Pulmonary artery endothelial cell (primary cell): Measurements from ENCODE around the gene ZNF284. TPM values are rescaled to one million over a fixed set of nuclear protein-coding genes. Genes with fewer than 3 reads are reported as not detected.

Experiments
- DNase-seq: peaks from one replicate; pipeline ENCODE4 v3.0.0-alpha.2; 2011; ENCODE audit warnings: low read depth, low spot score
- total RNA-seq: library from RNA; depleted of rRNA; stranded (reverse); fragments of >200 nt; gene quantifications from 2 replicates; pipeline ENCODE4 v1.2.3, GENCODE V29; 2014

Gene ZNF284
- total RNA-seq: 2.6 and 3.9 TPM in 2 replicates

- DNase-seq: peak; percentile 66
These were observed at the start of gene ZNF284 for GRCh38 chr19:44071824-44072542. ZNF284 (plus strand) TSS chr19:44072159; CDS start chr19:44076390, 4,231 bp downstream.

GRCh38 chr19:44024900-44025216, 47.1 kb upstream of the ZNF284 start:
- DNase-seq: no peak

GRCh38 chr19:44025217-44025936, 46.6 kb upstream of the ZNF284 start, which contains the start of gene ZNF222:
ZNF222 (plus strand) TSS chr19:44025379; CDS start chr19:44025437, 58 bp downstream.
- peak; percentile 58 for DNase-seq

- DNase-seq: no peak
These were observed 45.3 kb upstream of the ZNF284 start for GRCh38 chr19:44026622-44027021.

GRCh38 chr19:44032001-44032610, 39.9 kb upstream of the ZNF284 start:
- DNase-seq: no peak

GRCh38 chr19:44042147-44042546, 29.8 kb upstream of the ZNF284 start:
- no peak for DNase-seq

GRCh38 chr19:44050740-44051649, 21.0 kb upstream of the ZNF284 start:
- DNase-seq: no peak

- DNase-seq: peak; percentile 66
These were observed 20.1 kb upstream of the ZNF284 start, which contains the start of gene ZNF223 for GRCh38 chr19:44051650-44052402. ZNF223 (plus strand) TSS chr19:44052036; CDS start chr19:44055177, 3,141 bp downstream.

GRCh38 chr19:44055870-44056269, 16.1 kb upstream of the ZNF284 start:
- no peak for DNase-seq

GRCh38 chr19:44059229-44059628, 12.7 kb upstream of the ZNF284 start:
- DNase-seq: no peak

- no peak for DNase-seq
These were observed 10.9 kb upstream of the ZNF284 start for GRCh38 chr19:44061038-44061437.

GRCh38 chr19:44066305-44066704, 5.7 kb upstream of the ZNF284 start:
- DNase-seq: no peak

GRCh38 chr19:44069415-44069814, 2.5 kb upstream of the ZNF284 start:
- DNase-seq: no peak

GRCh38 chr19:44072543-44073401, 813 bp downstream of the ZNF284 start:
- DNase-seq: no peak

GRCh38 chr19:44076325-44076724, 4.4 kb downstream of the ZNF284 start:
- no peak for DNase-seq

GRCh38 chr19:44092108-44092507, 20.1 kb downstream of the ZNF284 start:
- DNase-seq: no peak

GRCh38 chr19:44093931-44094765, 22.2 kb downstream of the ZNF284 start, which contains the start of gene ZNF224:
ZNF224 (plus strand) TSS chr19:44094361; CDS start chr19:44097874, 3,513 bp downstream.
- DNase-seq: peak; percentile 58

GRCh38 chr19:44107751-44108150, 35.8 kb downstream of the ZNF284 start:
- no peak for DNase-seq

GRCh38 chr19:44109458-44109857, 37.5 kb downstream of the ZNF284 start:
- no peak for DNase-seq
